Osteoblast (primary cell): ENCODE measurements around the gene ZXDC. TPM values are rescaled to one million over a fixed set of nuclear protein-coding genes. Genes with fewer than 3 reads are reported as not detected.

Experiments
- DNase-seq: peaks from one replicate; pipeline ENCODE4 v3.0.0; 2011; ENCODE audit warnings: low spot score, mixed read lengths; ENCODE audit not compliant: insufficient read length; ENCODE audit errors: missing footprints
- H2AFZ ChIP-seq: 2 replicates; pipeline ENCODE4 v1.6.0; 2011; ENCODE audit warnings: mild to moderate bottlenecking, low read length
- H3K27ac ChIP-seq: 2 replicates; pipeline ENCODE4 v1.5.1; 2011; ENCODE audit warnings: mild to moderate bottlenecking, low read depth, low read length, moderate library complexity
- H3K27me3 ChIP-seq: 2 replicates; pipeline ENCODE4 v1.6.0; 2012; ENCODE audit warnings: mild to moderate bottlenecking, control low read depth, inconsistent platforms, low read length, moderate library complexity; ENCODE audit not compliant: insufficient read depth
- H3K36me3 ChIP-seq: 2 replicates; pipeline ENCODE4 v1.5.1; 2011; ENCODE audit warnings: mild to moderate bottlenecking, low read length, control low read depth, moderate library complexity; ENCODE audit not compliant: insufficient read depth
- H3K4me1 ChIP-seq: 2 replicates; pipeline ENCODE4 v1.5.1; 2011; ENCODE audit warnings: mild to moderate bottlenecking, low read length, control low read depth, moderate library complexity; ENCODE audit not compliant: insufficient read depth
- H3K4me2 ChIP-seq: 2 replicates; pipeline ENCODE4 v1.6.0; 2011; ENCODE audit warnings: mild to moderate bottlenecking, low read length; ENCODE audit not compliant: insufficient read depth
- H3K4me3 ChIP-seq: fragments of 200-600 bp; sonication (generic); 3 replicates; pipeline ENCODE4 v1.5.1; 2012; ENCODE audit warnings: mild to moderate bottlenecking, low read length, inconsistent platforms; ENCODE audit not compliant: insufficient read depth
- H3K79me2 ChIP-seq: 2 replicates; pipeline ENCODE4 v1.6.0; 2012; ENCODE audit warnings: mild to moderate bottlenecking, low read length, control low read depth, inconsistent platforms; ENCODE audit not compliant: insufficient read depth
- H3K9me3 ChIP-seq: 2 replicates; pipeline ENCODE4 v1.5.1; 2011; ENCODE audit warnings: low read depth, low read length, control low read depth
- H4K20me1 ChIP-seq: 2 replicates; pipeline ENCODE4 v1.6.0; 2012; ENCODE audit warnings: mild to moderate bottlenecking, low read length, control low read depth; ENCODE audit not compliant: insufficient read depth
- CTCF ChIP-seq: IDR thresholded peaks from 2 replicates; pipeline ENCODE4 v1.5.1; 2011; ENCODE audit warnings: mild to moderate bottlenecking, low read depth, low read length, moderate library complexity; ENCODE audit errors: extremely low read depth
- total RNA-seq: library from RNA; depleted of rRNA; stranded (reverse); fragments of >200 nt; gene quantifications from 2 replicates; pipeline ENCODE4 v1.2.3, GENCODE V29; 2012

ZXDC gene
- total RNA-seq, 1 donor: 27.1 TPM

DNA sequence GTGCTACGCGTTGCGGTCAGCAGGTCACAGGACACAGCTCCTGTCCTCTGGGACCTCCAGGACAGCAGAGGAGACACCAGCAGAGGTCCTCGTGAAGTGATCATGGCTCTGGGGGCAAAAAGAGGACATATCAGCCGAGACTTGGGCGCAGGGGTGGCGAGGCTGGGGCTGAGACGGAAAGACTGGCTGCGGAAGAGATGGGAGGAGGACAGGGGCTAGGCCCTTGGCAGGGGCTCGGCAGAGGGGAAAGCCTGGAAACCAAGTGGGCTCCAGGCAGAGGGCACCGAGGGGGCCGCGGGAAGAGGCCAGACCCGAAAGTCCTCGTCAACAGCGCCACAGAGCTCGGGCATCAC lies 85.9 kb downstream of the ZXDC start:
- no peaks in the 10 kb centered on the region for H3K9me3 ChIP-seq
- H3K4me2 ChIP-seq: peak overlapping the region; percentile 90
- no peaks in the 10 kb centered on the region for H3K36me3 ChIP-seq
- no peaks in the 10 kb centered on the region for H3K79me2 ChIP-seq
- no peaks in the 10 kb centered on the region for H4K20me1 ChIP-seq
- H3K27me3 ChIP-seq: peaks cover 21% of the 10 kb centered on the region
- no peak for DNase-seq
- H3K27ac ChIP-seq: no peak overlapping the region
- peaks cover 2% of the 10 kb centered on the region for H3K4me1 ChIP-seq
- no peak for TF ChIP-seq CTCF
- no peak overlapping the region for H3K4me3 ChIP-seq
- peak overlapping the region; percentile 74 for H2AFZ ChIP-seq

GRCh38 chr3:126389112-126389793 lies 86.4 kb downstream of the ZXDC start:
- H3K4me2 ChIP-seq: peak overlapping the region; percentile 90
- peaks cover 16% of the 10 kb centered on the region for H3K27me3 ChIP-seq
- H3K4me3 ChIP-seq: peak overlapping the region; percentile 76
- no peaks in the 10 kb centered on the region for H3K36me3 ChIP-seq
- H3K9me3 ChIP-seq: no peaks in the 10 kb centered on the region
- peaks cover 2% of the 10 kb centered on the region for H3K4me1 ChIP-seq
- peak overlapping the region; percentile 45 for H3K27ac ChIP-seq
- H4K20me1 ChIP-seq: no peaks in the 10 kb centered on the region
- H2AFZ ChIP-seq: peak overlapping the region; percentile 85
- H3K79me2 ChIP-seq: no peaks in the 10 kb centered on the region
- DNase-seq: peak; percentile 98
- TF ChIP-seq CTCF: peak; percentile 83

Other genes with a start within 250 kb of the ZXDC start
- gene KLF15, start 118.5 kb downstream of the ZXDC start, total RNA-seq: 4.3 and 4.4 TPM in 2 replicates
- gene CFAP100, start 81.0 kb downstream of the ZXDC start, total RNA-seq: not detected in 2 replicates
- gene UROC1, start 41.9 kb upstream of the ZXDC start, total RNA-seq: not detected in 2 replicates
- gene CHST13, start 48.3 kb upstream of the ZXDC start, total RNA-seq: under 0.01 TPM in 1 of 2 replicates, not detected in the other
- gene C3orf22, start 83.0 kb upstream of the ZXDC start, total RNA-seq: not detected in 2 replicates
- 18.1 and 20.3 TPM in 2 replicates for gene TXNRD3, start 179.2 kb upstream of the ZXDC start, total RNA-seq
- gene CHCHD6, start 228.3 kb upstream of the ZXDC start, total RNA-seq: 10.9 and 13.0 TPM in 2 replicates